ENCODE data around the gene ANKRD63.

- TF ChIP-seq CTCF (optimal IDR thresholded peaks at IDR 0.05 in 1 of 3, IDR thresholded peaks at IDR 0.05 in 1 of 3, conservative IDR thresholded peaks at IDR 0.05 in 1 of 3; ENCODE audit: extremely low read depth in 1 of 3, insufficient read depth in 2 of 3, low read length in 3 of 3): no peak
- no peak for TF ChIP-seq EZH2 (IDR thresholded peaks at IDR 0.05; ENCODE audit: low read length)
These were observed 12.4 kb downstream of the ANKRD63 start for GRCh38 chr15:40270246-40270995.

All from keratinocyte (primary cell).